Measurements from ENCODE around the gene NFYC.

Gene NFYC

GRCh38 chr1:40691538-40692428 is at the start of gene NFYC:
Gene NFYC (plus strand): TSS chr1:40691704. CDS start chr1:40738844, 47,140 bp downstream.
- DNase-seq: peak; percentile 98

DNA sequence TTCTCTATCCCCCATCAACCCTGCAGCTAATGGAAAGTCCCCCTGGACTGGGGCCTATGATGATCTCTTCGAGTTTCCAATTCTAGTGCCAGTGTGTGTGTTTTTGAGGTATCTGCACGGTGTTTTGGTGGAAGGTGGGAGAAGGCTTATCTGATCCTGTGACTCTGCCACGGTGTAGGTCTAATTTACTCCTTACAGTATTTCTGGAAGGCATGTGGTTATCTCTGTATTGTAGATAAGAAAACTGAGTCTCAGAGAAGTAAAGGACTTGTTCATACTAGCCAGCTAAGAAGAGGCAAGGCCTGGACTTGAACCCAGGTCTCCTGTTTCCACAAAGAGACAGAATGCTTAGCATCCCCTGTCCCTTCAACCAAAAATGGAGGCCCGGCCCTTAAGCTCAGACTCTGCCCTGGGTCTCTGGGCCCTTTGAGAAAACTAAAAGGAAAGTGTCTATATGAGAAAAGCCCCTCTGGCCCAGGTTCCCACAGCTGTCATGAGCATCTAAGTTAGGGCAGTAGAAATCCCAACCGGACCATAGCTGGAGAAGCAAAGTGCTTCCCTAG is 46.3 kb upstream of the NFYC start:
- no peak for DNase-seq

GRCh38 chr1:40646315-40646714 is 45.2 kb upstream of the NFYC start:
- DNase-seq: no peak

GRCh38 chr1:40648200-40648599 is 43.3 kb upstream of the NFYC start:
- DNase-seq: no peak

DNA sequence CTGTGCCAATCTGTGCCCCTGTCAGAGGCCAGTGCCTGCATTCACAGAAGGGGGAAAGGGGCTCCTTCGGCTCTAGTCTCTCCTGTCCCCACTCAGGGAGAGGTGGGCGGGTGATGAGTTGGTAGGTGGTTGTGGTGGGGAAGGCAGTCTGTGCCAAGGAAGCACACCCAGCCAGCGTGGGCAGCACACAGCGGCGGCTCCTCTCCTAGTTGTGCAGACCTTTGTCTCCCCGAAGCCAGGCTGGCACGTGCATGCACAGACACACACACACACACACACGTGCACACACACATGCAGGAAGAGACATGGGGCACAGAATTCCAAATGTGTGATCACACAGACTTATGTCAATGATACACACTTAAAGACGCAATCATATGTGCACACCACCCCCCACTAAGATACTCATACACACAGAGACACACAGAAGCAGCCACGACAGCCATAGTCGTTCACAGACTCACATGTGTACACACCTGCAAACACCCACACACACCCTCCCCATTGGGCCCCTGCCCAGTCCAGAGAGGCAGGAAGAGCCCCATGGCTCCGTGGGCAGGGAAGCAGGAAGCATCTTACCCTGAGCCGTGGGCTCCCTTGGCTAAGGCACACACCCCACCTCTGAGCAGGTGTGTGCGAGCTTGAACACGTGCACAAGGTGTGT is 42.4 kb upstream of the NFYC start:
- DNase-seq: no peak

DNA sequence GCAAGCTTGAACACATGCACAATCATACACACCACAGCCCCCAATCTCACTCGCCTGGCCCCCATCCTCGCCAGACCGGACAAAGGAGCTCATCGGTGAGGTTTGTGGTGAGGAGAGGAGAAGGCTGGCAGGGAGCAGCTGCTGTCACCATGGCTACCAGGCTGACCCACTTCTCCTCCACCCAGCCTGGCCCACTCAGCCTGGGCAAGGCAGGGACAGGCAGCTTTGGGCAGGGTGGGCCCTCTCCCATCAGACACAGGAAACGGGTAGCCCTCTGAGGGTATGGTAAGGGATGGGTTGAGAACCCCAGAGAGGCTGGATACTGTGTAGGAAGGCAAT is 41.9 kb upstream of the NFYC start:
- DNase-seq: no peak

DNA sequence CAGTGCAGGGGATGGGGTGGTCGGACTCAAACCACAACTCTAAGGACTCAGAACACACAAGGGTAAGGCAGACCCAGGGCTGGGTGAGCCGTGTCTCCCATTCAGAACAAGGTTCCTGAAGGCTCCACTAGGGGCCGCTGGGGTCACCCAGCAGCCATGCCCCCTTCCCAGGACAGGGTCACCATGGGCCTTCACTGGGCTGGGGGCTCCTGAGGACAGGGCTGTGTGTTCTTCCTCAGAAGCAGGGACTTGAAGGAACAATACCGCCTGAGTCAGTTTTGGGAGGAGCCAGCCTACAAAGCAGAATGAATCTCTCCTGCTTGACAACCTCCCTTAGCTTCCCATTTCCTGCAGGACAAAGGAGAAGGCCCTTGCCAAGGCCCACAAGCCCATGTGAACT is 41.4 kb upstream of the NFYC start:
- DNase-seq: no peak

DNA sequence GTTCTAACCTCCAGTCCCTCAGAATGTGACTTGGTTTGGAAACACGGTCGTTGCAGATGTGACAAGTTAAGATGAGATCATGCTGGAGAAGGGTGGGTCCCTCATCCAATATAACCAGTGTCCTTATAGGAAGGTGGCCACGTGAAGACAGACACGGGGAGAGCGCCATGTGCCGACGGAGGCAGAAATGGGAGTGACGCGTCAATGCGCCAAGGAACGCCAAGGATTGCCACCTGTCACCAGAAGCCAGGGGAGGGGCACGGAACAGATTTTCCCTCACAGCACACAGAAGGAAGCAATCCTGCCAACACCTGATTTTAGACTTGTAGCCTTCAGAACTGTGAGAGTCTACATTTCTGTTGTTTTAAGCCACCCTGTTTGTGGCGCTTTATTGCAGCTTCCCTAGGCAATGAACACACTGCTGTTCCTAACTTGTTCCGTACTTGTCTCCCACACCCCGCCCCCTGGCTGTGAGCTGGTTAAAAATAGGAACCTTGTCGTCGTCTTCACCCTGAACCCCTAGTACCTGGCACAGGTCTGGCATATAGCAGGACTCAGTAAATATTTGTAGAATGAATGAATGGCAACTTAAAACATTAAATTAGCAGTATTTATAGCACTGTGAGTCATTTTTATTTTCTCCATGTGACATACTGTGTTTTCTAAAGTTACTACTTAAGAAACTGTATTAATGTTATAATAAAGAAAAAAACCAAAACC is 40.2 kb upstream of the NFYC start:
- DNase-seq: no peak

DNA sequence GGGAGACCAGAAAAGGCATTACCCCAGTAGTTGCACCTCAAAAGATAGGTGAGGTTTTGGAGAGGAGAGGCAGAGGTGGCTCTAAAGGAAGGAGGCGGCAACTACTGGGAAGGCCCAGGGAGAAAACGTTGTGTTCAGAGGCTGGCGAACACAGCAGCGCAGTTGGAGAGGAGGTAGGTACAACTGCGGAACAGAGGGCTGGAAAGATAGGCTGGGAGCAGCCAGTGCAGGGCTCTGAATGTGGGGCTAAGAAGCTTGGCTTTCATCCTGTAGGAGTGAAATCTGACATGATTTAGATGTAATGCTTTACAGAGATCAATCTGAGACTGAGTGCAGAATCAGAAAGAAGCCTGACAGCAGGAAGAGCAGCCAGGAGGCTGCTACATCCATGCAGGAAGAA is 39.0 kb upstream of the NFYC start:
- DNase-seq: no peak

GRCh38 chr1:40652979-40653378 is 38.5 kb upstream of the NFYC start:
- DNase-seq: no peak

GRCh38 chr1:40653851-40654537 is 37.5 kb upstream of the NFYC start:
- peak; percentile 33 for DNase-seq

- no peak for DNase-seq
Measured at GRCh38 chr1:40657046-40657445, 34.5 kb upstream of the NFYC start.

DNA sequence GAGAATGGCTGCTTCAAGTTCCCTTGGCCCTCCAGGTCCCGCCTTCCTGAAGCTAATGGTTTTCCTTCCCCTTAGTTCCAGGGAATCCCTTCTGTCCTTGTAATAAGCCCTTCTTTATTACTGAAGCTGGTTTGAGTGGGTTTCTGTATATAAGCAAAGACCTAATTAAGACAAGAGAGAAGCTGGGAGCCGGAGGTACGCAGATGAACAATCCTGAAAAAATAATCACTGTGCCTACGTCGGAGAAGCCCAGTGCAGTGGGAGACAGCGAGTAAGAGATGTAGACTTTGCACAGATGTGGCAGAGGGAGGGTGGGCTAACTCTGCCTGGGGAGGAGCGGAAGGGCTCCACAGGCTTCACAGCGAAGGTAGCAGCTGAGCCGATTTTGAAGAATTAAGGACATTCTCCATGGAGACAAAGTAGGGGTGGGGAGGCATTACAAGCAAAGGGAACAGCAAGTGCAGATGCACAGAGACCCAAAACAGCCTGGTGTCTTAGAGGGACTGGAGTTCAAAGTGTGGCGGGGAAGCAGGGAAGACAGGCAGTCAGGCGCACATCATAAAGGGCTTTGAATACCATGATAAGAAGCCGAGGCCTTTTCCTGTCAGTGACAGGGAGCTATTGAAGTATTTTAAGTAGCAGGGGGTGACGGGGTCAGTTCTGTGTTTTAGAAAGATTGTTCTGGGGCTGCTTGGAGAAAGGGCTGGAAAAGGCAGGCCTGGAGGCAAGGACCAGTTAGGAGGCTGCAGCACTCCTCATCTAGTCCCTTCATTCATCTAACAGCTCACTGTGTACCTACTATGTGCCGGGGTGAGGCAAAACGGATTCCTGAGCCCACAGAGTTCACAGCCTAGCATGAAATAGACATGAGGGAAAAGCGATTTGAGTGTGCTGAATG is 32.5 kb upstream of the NFYC start:
- DNase-seq: no peak

DNA sequence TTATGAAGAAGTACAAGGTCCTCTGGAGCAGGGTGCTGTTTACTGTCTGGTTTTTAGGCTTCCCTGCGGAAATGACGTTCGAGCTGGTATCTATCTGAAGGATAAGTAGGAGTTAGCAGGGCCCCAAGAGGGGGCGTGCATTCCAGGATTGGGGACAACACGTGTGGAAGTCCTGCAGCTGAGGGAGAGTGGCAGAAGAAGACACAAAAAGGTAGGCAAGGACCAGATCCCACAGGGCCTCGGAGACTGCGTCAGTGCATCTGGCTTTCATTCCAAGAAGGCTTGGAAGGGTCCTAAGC is 31.9 kb upstream of the NFYC start:
- DNase-seq: no peak

DNA sequence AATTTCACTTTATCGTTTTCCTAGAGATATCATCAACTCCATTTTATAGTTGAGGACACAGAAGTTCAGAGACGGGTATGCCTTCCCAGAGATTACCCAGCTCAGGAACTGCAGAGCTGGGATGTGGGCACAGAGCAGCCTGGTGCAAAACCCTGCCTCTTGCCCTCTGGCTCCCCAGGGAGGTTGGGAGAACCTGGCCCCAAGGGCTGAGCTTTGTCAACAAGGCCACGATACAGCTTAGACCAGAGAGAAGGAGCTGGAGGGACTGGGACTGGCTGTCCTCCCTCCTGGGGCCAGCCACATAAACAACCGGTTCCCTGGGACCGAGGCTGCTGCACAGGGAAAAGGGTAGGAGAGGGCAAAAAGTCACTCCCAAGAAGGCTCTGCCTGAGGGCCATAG is 29.8 kb upstream of the NFYC start:
- DNase-seq: no peak

- DNase-seq: no peak
Measured at GRCh38 chr1:40662151-40662550, 29.4 kb upstream of the NFYC start.

DNA sequence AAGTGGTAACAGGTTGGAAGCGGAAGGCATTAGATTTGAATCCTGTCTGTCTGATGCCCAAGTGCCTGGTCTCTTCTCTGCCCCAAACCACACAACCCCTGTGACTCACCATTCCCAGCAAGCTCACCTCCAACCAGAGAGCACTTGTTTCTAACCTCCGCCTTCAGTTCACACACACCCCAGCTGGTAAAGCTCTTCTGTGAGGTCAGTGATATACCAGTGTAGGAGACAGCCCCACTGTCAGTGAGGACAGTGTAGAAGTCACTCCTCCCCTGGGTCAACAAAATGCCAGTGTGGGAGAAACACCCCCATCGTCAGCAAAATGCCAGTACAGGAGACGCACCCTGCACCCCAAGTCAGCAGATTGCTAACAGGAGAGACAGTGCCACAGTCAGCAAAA is 28.6 kb upstream of the NFYC start:
- DNase-seq: no peak

- DNase-seq: peak; percentile 52
Measured at GRCh38 chr1:40663324-40664166, 28.0 kb upstream of the NFYC start.

DNA sequence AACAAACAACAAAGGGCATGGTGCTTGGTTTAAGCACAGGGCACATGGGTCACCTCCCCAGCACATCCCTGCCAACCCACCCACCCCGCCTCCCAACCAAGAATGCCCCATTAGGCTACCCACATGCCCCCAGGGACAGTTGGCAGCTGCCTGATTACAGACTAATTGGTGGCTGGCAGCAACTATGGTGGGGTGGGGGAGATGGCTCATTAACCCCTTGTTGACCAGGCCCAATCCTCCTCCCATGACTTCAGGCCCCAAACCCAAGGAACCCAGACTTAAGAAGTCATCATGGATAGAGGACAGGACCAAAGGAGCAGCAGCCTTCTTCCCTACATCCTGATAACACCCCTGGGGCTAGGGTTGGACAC is 27.4 kb upstream of the NFYC start:
- DNase-seq: no peak

DNA sequence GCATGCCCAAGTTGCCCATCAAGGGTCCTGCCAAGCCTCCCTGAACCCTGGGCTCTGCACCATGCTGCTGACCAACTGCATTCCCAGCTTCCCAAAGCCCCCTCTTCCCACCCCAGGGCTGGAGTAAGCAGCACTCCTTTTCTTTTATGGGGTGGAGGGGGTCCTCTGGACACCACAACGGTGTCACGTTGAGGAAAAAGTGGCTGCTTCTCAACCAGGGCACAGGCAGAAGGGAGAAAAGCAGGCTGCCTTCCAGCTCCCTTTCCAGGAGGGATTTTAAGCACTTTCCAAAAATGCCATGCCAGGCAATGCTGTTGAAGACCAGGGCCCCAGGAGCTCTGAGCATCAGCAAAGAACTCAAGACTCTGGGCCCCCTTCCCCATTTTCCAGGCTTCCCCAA is 26.7 kb upstream of the NFYC start:
- no peak for DNase-seq
